SK-N-SH treated with all-trans-retinoic acid at 6 μM for 48 hours (cell line): Measurements from ENCODE around the gene RIMBP2.

Experiments
- ATAC-seq: fragments of 200-7000 bp; cut with Tn5 transposase; 3 replicates; pipeline ENCODE4 v1.9.1; 2020; ENCODE audit warnings: mild to moderate bottlenecking, moderate library complexity
- ARNTL ChIP-seq: fragments of 450-650 bp; formaldehyde crosslinking; IDR thresholded peaks from 2 replicates; pipeline ENCODE4 v1.5.0; 2020; ENCODE audit warnings: low read depth, mild to moderate bottlenecking, moderate library complexity, borderline replicate concordance
- BACH2 ChIP-seq: fragments of 250-450 bp; sonication (Bioruptor Pico); IDR thresholded peaks from 2 replicates; pipeline ENCODE4 v1.9.0; 2021; ENCODE audit warnings: mild to moderate bottlenecking, borderline replicate concordance
- CREB5 ChIP-seq: fragments of 250-450 bp; sonication (Bioruptor Pico); IDR thresholded peaks from 2 replicates; pipeline ENCODE4 v1.5.1; 2020; ENCODE audit warnings: low read depth, mild to moderate bottlenecking, moderate library complexity
- CSDC2 ChIP-seq: fragments of 250-450 bp; sonication (Bioruptor Pico); IDR thresholded peaks from 2 replicates; pipeline ENCODE4 v1.5.0; 2020; ENCODE audit warnings: mild to moderate bottlenecking, moderate library complexity
- CSRNP3 ChIP-seq: fragments of 250-450 bp; sonication (Bioruptor Pico); IDR thresholded peaks from 2 replicates; pipeline ENCODE4 v1.5.1; 2021; ENCODE audit warnings: mild to moderate bottlenecking, moderate library complexity
- GLIS3 ChIP-seq: fragments of 250-450 bp; sonication (Bioruptor Pico); IDR thresholded peaks from 2 replicates; pipeline ENCODE4 v1.5.0; 2020; ENCODE audit warnings: mild to moderate bottlenecking, moderate library complexity
- ISL1 ChIP-seq: fragments of 250-450 bp; sonication (Bioruptor Pico); IDR thresholded peaks from 2 replicates; pipeline ENCODE4 v2.1.2; 2022; ENCODE audit warnings: mild to moderate bottlenecking, moderate library complexity
- OSR1 ChIP-seq: fragments of 250-450 bp; sonication (Bioruptor Pico); IDR thresholded peaks from 2 replicates; pipeline ENCODE4 v1.8.0; 2022; ENCODE audit warnings: moderate library complexity, mild to moderate bottlenecking, inconsistent platforms
- RARB ChIP-seq: fragments of 250-450 bp; sonication (Bioruptor Pico); IDR thresholded peaks from 2 replicates; pipeline ENCODE4 v1.8.0; 2021; ENCODE audit warnings: mild to moderate bottlenecking, moderate library complexity
- SNAI2 ChIP-seq: fragments of 250-450 bp; sonication (Bioruptor Pico); IDR thresholded peaks from 2 replicates; pipeline ENCODE4 v1.5.0; 2020; ENCODE audit warnings: mild to moderate bottlenecking, moderate library complexity
- TCF4 ChIP-seq: fragments of 250-450 bp; sonication (Bioruptor Pico); IDR thresholded peaks from 2 replicates; pipeline ENCODE4 v1.8.0; 2021; ENCODE audit warnings: mild to moderate bottlenecking, moderate library complexity, borderline replicate concordance
- TOX ChIP-seq: fragments of 250-450 bp; sonication (Bioruptor Pico); IDR thresholded peaks from 2 replicates; pipeline ENCODE4 v1.8.0; 2021; ENCODE audit warnings: mild to moderate bottlenecking, moderate library complexity, borderline replicate concordance
- ZC3H10 ChIP-seq: fragments of 250-450 bp; sonication (Bioruptor Pico); IDR thresholded peaks from 2 replicates; pipeline ENCODE4 v1.5.1; 2021; ENCODE audit warnings: mild to moderate bottlenecking, moderate library complexity
- ZFP3 ChIP-seq: fragments of 250-450 bp; sonication (Bioruptor Pico); IDR thresholded peaks from 2 replicates; pipeline ENCODE4 v1.5.0; 2020; ENCODE audit warnings: mild to moderate bottlenecking, moderate library complexity
- ZNF565 ChIP-seq: fragments of 450-650 bp; formaldehyde crosslinking; conservative IDR thresholded peaks from 2 replicates; pipeline ENCODE4 v1.5.0; 2020; ENCODE audit warnings: low read depth, mild to moderate bottlenecking, moderate library complexity
- ZNF70 ChIP-seq: fragments of 450-650 bp; formaldehyde crosslinking; IDR thresholded peaks from 2 replicates; pipeline ENCODE4 v1.5.0; 2020; ENCODE audit warnings: mild to moderate bottlenecking, moderate library complexity
- ZNF8 ChIP-seq: fragments of 450-650 bp; formaldehyde crosslinking; IDR thresholded peaks from 2 replicates; pipeline ENCODE4 v1.5.0; 2020; ENCODE audit warnings: mild to moderate bottlenecking, moderate library complexity
- TF ChIP-seq, protein P1 (sequence below): fragments of 250-450 bp; sonication (Bioruptor Pico); IDR thresholded peaks from 2 replicates; pipeline ENCODE4 v1.5.0; 2020; ENCODE audit warnings: mild to moderate bottlenecking, moderate library complexity
- TF ChIP-seq, protein P2 (sequence below): fragments of 250-450 bp; sonication (Bioruptor Pico); IDR thresholded peaks from 2 replicates; pipeline ENCODE4 v1.8.0; 2020; ENCODE audit warnings: mild to moderate bottlenecking, moderate library complexity, borderline replicate concordance
- TF ChIP-seq, protein P3 (sequence below): fragments of 250-450 bp; sonication (Bioruptor Pico); IDR thresholded peaks from 2 replicates; pipeline ENCODE4 v1.8.0; 2021; ENCODE audit warnings: low read depth, mild to moderate bottlenecking, moderate library complexity, borderline replicate concordance

The RIMBP2 gene

GRCh38 chr12:130401703-130402102 lies 314.4 kb downstream of the RIMBP2 start:
- no peak for TF ChIP-seq ZNF70 (CRISPR knock-in tag)
- no peak for ATAC-seq

DNA sequence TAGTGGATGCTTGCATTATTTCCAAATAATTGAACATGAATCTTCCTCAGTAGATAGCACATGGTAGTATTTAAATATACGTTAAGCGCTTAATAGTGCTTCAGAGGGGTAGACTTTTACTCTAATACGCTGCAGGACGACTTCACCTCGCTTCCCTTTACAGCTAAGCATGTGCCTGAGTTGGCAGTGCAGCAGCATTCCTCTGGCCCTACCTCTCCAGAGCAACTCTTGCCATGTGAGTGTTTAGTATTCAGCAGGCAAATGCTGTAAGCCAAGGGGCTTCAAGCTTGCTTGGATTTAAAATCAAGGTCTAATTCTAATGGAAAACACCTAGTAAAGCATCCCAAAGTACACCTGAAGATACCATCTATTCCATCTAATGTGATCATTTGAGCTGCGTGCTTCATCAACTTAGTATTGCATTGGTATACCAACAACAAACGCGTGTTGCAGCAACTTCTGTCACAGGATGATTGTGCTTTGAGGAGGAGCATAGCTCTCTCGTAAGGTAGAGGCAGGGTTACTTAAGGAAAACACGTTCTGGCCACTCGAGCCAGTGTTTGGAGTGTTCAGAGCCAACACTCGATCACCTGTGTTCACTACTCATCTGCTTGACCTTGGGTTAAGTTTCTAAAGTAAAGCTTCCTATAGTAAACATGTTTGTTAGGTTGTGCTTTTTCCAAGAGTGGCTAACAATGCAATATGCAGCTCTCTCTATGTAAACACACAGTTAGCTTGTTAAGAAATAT lies 317.8 kb downstream of the RIMBP2 start:
- TF ChIP-seq ZC3H10 (CRISPR knock-in tag) (no peak), GLIS3 (CRISPR knock-in tag) (no peak), ZNF70 (CRISPR knock-in tag) (no peak), ISL1 (CRISPR knock-in tag) (no peak), CREB5 (CRISPR knock-in tag) (no peak), OSR1 (no peak), BACH2 (CRISPR knock-in tag) (no peak), TCF4 (CRISPR knock-in tag) (no peak), ZNF8 (CRISPR knock-in tag) (no peak), ZNF565 (CRISPR knock-in tag) (no peak), SNAI2 (CRISPR knock-in tag) (no peak), ARNTL (CRISPR knock-in tag) (no peak), CSDC2 (CRISPR knock-in tag) (no peak), TOX (no peak)
- TF ChIP-seq, protein P1, sequence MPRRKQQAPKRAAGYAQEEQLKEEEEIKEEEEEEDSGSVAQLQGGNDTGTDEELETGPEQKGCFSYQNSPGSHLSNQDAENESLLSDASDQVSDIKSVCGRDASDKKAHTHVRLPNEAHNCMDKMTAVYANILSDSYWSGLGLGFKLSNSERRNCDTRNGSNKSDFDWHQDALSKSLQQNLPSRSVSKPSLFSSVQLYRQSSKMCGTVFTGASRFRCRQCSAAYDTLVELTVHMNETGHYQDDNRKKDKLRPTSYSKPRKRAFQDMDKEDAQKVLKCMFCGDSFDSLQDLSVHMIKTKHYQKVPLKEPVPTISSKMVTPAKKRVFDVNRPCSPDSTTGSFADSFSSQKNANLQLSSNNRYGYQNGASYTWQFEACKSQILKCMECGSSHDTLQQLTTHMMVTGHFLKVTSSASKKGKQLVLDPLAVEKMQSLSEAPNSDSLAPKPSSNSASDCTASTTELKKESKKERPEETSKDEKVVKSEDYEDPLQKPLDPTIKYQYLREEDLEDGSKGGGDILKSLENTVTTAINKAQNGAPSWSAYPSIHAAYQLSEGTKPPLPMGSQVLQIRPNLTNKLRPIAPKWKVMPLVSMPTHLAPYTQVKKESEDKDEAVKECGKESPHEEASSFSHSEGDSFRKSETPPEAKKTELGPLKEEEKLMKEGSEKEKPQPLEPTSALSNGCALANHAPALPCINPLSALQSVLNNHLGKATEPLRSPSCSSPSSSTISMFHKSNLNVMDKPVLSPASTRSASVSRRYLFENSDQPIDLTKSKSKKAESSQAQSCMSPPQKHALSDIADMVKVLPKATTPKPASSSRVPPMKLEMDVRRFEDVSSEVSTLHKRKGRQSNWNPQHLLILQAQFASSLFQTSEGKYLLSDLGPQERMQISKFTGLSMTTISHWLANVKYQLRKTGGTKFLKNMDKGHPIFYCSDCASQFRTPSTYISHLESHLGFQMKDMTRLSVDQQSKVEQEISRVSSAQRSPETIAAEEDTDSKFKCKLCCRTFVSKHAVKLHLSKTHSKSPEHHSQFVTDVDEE (CRISPR knock-in tag), result no peak
- TF ChIP-seq, protein P2, sequence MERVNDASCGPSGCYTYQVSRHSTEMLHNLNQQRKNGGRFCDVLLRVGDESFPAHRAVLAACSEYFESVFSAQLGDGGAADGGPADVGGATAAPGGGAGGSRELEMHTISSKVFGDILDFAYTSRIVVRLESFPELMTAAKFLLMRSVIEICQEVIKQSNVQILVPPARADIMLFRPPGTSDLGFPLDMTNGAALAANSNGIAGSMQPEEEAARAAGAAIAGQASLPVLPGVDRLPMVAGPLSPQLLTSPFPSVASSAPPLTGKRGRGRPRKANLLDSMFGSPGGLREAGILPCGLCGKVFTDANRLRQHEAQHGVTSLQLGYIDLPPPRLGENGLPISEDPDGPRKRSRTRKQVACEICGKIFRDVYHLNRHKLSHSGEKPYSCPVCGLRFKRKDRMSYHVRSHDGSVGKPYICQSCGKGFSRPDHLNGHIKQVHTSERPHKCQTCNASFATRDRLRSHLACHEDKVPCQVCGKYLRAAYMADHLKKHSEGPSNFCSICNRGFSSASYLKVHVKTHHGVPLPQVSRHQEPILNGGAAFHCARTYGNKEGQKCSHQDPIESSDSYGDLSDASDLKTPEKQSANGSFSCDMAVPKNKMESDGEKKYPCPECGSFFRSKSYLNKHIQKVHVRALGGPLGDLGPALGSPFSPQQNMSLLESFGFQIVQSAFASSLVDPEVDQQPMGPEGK (CRISPR knock-in tag), result no peak
- ATAC-seq, result no peak

DNA sequence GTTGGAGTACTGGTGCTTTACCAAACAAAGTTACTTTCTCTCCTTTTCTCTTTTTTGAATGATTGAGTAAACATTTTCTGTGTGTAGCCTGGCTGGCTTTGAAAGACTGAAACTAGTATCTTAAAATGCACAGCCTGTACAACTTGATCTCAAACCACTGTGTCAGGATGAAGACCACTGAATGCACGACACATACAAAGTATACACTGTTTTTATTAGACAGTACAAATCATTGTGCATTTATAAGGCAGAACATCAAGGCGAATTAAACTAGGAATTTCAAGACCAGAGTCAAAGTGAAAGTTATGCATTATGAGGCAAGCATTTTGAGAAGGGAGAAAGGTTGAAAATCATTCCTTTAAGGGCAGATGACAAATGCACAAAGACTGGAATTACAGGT lies 319.4 kb downstream of the RIMBP2 start:
- no peak for ATAC-seq
- TF ChIP-seq, protein P3, sequence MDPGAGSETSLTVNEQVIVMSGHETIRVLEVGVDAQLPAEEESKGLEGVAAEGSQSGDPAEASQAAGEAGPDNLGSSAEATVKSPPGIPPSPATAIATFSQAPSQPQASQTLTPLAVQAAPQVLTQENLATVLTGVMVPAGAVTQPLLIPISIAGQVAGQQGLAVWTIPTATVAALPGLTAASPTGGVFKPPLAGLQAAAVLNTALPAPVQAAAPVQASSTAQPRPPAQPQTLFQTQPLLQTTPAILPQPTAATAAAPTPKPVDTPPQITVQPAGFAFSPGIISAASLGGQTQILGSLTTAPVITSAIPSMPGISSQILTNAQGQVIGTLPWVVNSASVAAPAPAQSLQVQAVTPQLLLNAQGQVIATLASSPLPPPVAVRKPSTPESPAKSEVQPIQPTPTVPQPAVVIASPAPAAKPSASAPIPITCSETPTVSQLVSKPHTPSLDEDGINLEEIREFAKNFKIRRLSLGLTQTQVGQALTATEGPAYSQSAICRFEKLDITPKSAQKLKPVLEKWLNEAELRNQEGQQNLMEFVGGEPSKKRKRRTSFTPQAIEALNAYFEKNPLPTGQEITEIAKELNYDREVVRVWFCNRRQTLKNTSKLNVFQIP (CRISPR knock-in tag), result no peak
- no peak for TF ChIP-seq ISL1 (CRISPR knock-in tag)
- no peak for TF ChIP-seq TCF4 (CRISPR knock-in tag)
- TF ChIP-seq, protein P1 (CRISPR knock-in tag), result no peak
- TF ChIP-seq ARNTL (CRISPR knock-in tag), result no peak
- TF ChIP-seq CREB5 (CRISPR knock-in tag), result no peak
- TF ChIP-seq ZC3H10 (CRISPR knock-in tag), result no peak
- no peak for TF ChIP-seq RARB (CRISPR knock-in tag)
- TF ChIP-seq SNAI2 (CRISPR knock-in tag), result no peak
- no peak for TF ChIP-seq ZFP3
- no peak for TF ChIP-seq CSDC2 (CRISPR knock-in tag)
- TF ChIP-seq, protein P2 (CRISPR knock-in tag), result no peak
- TF ChIP-seq ZNF70 (CRISPR knock-in tag), result no peak
- no peak for TF ChIP-seq CSRNP3 (CRISPR knock-in tag)
- TF ChIP-seq ZNF8 (CRISPR knock-in tag), result no peak
- TF ChIP-seq BACH2 (CRISPR knock-in tag), result no peak
